D721Med (cell line): ENCODE measurements around the gene SCRN1.

ENCODE experiments used
- DNase-seq: peaks from one replicate; pipeline ENCODE4 v3.0.0; 2011; ENCODE audit warnings: low spot score; ENCODE audit not compliant: insufficient read length
- FAIRE-seq: peaks from 2 replicates; lab custom pipeline; 2011; peaks lifted over from hg19 to GRCh38; lab: Jason Lieb, UNC
- TF ChIP-seq, protein P1 (sequence below): IDR thresholded peaks from 2 replicates; pipeline ENCODE4 v1.5.1; 2012; ENCODE audit warnings: mild to moderate bottlenecking, control low read depth; ENCODE audit not compliant: insufficient read depth; ENCODE audit errors: missing control alignments

Gene SCRN1

DNA sequence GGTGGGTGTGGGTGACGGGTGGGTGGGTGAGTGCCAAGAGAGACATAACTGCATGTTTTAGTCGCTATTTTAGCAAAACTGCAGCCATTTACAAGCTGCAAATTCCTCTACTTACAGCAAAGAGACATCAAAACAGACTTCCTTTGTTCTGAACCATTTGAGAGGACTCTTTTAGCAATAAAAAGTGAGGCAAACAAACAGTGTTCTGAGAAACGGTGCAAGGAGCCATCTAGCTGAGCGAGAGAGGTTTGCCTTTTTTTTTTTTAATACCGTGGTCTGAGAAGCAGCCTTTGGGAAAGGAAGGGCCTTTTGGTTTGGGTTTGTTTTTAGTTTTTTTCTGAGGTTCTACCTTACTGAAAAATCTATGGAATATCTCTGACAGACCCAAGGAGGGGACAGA lies 62.9 kb downstream of the SCRN1 start:
- DNase-seq = no peak
- no peak for FAIRE-seq
- TF ChIP-seq, protein P1, sequence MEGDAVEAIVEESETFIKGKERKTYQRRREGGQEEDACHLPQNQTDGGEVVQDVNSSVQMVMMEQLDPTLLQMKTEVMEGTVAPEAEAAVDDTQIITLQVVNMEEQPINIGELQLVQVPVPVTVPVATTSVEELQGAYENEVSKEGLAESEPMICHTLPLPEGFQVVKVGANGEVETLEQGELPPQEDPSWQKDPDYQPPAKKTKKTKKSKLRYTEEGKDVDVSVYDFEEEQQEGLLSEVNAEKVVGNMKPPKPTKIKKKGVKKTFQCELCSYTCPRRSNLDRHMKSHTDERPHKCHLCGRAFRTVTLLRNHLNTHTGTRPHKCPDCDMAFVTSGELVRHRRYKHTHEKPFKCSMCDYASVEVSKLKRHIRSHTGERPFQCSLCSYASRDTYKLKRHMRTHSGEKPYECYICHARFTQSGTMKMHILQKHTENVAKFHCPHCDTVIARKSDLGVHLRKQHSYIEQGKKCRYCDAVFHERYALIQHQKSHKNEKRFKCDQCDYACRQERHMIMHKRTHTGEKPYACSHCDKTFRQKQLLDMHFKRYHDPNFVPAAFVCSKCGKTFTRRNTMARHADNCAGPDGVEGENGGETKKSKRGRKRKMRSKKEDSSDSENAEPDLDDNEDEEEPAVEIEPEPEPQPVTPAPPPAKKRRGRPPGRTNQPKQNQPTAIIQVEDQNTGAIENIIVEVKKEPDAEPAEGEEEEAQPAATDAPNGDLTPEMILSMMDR = no peak

DNA sequence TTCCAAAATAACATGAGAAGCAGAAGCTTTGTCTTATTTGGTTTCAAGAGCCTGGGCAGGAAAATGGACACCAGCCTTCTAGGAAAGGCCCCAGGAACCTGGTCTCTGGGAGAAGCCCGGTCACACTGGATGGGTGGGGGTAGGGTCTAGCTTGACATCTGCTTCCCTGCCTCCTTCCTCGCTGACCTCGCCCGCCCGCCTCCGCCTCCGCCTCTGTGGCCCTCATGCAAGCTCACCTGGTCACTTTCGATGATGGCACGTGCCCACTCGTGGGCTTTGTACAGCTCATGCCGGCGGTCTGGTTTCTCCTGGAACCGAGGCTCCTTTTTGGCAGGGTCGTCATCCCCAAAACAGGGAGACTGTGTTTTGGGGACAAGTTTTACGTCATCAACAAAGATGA lies 63.4 kb downstream of the SCRN1 start:
- FAIRE-seq (no peak), DNase-seq (no peak)
- TF ChIP-seq, protein P1 = no peak

DNA sequence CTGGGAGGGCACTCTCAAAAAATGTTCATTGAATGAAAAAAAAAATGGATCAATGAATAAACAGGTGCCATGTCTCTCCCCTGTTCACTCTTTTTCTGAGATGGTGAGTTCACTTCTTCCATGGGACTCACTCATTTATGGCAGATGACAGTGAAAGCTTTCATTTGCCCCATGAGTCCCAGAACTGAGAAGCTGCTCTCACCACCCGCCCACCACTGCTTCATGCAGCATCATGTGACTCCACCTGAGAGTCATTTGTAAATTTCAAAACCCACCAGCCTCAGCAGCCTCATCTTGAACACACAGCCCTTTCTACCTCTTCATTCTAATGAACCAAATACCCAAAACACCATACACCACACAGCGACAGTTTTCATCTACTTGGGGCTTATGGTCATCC lies 64.9 kb downstream of the SCRN1 start:
- no peak for DNase-seq
- TF ChIP-seq, protein P1 = no peak
- no peak for FAIRE-seq

DNA sequence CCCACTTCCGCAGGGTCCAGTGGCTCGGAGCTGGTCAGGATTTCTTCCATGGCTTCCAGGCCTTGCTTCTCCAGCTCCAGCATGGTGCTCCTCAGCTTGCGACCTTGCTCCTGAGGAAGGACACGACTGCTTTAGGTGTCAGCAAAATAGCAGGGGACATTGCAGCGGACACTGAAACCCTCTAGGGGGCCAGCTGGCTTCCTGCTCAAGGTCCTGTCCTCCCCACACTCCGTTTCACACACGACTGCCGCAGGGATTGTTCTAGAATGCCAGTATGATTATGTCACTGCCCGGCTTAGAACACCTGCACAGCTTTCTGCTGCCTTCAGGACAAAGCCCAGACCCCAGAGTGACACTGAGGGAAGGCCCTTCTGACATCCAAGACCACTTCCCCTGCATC lies 65.6 kb downstream of the SCRN1 start:
- no peak for DNase-seq
- FAIRE-seq = no peak
- TF ChIP-seq, protein P1 = no peak

DNA sequence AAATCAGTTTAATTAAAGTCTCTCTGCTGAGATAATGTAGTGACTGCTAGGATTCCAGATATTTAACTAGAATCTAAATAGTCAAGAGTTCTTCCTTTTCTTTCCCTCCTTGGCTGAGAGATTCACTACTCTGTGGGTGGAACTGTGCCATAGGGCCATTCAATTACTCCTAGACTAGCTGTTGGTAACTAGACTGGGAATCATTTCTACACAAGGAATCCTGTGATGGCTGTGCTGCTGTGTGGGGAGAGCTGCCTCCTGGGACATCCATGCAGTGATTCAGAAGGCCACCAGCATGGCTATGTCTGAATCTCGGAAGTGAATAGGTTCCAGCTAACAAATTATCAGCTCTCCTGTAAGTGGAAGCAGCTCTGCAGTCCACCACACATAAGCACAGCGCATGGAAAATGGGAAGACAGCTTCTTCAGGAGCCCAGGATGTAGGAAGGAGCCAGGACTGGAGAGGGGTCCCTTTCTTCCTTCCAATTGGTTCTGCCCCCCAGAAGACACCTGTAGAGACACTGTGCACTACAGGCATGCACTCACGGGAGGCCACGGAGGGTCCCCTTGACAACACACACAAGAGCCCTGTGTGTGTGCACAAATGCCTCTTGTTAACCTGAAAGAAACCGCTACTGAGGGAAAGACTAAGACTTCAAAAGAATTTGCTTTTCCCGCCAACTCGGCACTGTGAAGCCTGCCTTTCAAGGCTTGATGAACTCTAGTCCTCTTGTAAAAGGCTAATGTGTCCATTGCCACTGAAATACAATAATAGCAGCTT lies 66.5 kb downstream of the SCRN1 start:
- no peak for DNase-seq
- no peak for FAIRE-seq
- TF ChIP-seq, protein P1 = no peak

DNA sequence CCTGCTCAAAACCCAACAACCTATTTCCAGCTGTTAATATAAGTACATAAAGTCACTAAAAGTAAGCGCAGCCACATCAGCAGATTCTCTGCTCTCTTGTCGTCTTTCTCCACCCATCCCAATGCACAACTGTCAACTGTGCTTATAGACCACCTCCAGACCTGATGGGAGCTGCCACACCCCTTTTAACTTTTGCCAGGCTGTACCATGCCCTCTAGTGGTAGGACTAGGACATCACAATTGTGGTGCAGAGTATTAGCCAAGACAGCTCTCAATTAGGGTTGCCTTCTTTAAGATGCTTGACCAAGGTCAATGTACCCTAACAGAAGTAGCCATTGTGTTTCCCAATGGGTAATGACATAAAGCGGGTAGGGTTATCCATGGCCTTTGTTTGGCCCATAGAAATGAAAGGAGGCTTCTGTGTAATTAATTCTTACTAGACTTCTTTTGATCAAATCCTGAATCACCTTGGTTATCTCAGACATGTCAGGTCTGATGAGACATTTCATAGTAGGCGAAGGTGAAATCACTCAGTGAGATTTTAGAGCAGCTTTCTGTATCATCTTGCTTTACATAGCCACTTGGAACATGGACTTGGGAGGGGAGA lies 68.1 kb downstream of the SCRN1 start:
- peak; percentile 91 for FAIRE-seq
- TF ChIP-seq, protein P1 = peak; percentile 95
- DNase-seq = no peak

DNA sequence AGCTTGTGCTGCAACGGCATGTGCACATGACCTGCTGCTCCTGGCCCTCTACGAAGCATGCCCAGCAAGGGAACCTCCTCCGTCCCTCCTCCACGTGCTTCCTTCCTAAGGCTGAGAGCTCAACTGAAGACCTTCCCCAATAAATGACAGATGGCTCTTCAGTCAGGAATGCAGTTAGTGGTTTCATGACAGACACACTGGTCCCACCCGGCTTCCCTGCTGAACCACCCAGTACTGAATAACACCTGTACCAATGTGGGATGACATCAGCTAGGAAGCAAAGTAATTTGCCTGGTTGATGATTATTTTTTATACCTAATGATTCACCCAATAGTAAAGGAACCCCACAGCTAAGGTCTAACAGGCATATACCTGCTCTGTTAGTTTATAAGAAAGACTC lies 69.1 kb downstream of the SCRN1 start:
- TF ChIP-seq, protein P1 = no peak
- FAIRE-seq (no peak), DNase-seq (no peak)
